Esophagus squamous epithelium (tissue), 5 donors: ENCODE results near the gene FUT4. TPM values are rescaled to one million over a fixed set of nuclear protein-coding genes. Genes with fewer than 3 reads are reported as not detected.

Experiments
- DNase-seq: peaks from one replicate; lab custom pipeline; 2025; lab: John Stamatoyannopoulos, UW
- H3K27ac ChIP-seq, 4 donors: fragments of 200-600 bp; sonication (generic); one replicate each; pipeline ENCODE4 v1.5.1; 2016 to 2019; ENCODE audit warnings: mild to moderate bottlenecking in 1 of 4
- H3K27me3 ChIP-seq, 4 donors: fragments of 200-600 bp; sonication (generic); 1 replicate in 3 of 4; 2 replicates in 1 of 4; pipeline versions ENCODE4 v1.5.1 to v1.6.0; 2017 to 2021; ENCODE audit warnings: antibody characterized with exemption in 1 of 4
- H3K36me3 ChIP-seq, 3 donors: fragments of 200-600 bp; sonication (generic); one replicate each; pipeline ENCODE4 v1.5.1; 2016 to 2019
- H3K4me1 ChIP-seq, 3 donors: fragments of 200-600 bp; sonication (generic); one replicate each; pipeline ENCODE4 v1.5.1; 2017 to 2019
- H3K4me3 ChIP-seq, 4 donors: fragments of 200-600 bp; sonication (generic); 1 replicate in 3 of 4; 2 replicates in 1 of 4; pipeline ENCODE4 v1.5.1; 2016 to 2019; ENCODE audit warnings: mild to moderate bottlenecking in 2 of 4, moderate library complexity in 1 of 4
- H3K9me3 ChIP-seq, 3 donors: fragments of 200-600 bp; sonication (generic); one replicate each; pipeline ENCODE4 v1.5.1; 2016 to 2019
- POLR2A ChIP-seq, 4 donors: fragments of 450-650 bp; IDR thresholded peaks; one replicate each; pipeline ENCODE4 v1.6.1; 2017; ENCODE audit warnings: antibody characterized with exemption in 4 of 4, mild to moderate bottlenecking in 4 of 4, moderate library complexity in 3 of 4
- WGBS, 2 donors: methylation state at CpG; one replicate each; pipeline ENCODE4 v1.1.5; 2018; 5-methylcytosine and 5-hydroxymethylcytosine counted together
- intact Hi-C: fragments of 100-400 bp; cut with DNase I; formaldehyde crosslinking; loops from one replicate; pipeline ENCODE4 v1.15.0; 2022
- total RNA-seq, 4 donors: library from RNA; depleted of rRNA; stranded (reverse); fragments of >200 nt; gene quantifications; one replicate each; pipeline ENCODE4 v1.1.0, GENCODE V29; 2016
- TF ChIP-seq, protein P1 (sequence below), 6 experiments: fragments of 450-650 bp in 4 of 6; fragments of 200-600 bp in 2 of 6; sonication (generic) in 2 of 6; IDR thresholded peaks; one replicate each; pipeline ENCODE4 v1.5.1; 2016 to 2019; ENCODE audit warnings: antibody characterized with exemption in 6 of 6, mild to moderate bottlenecking in 4 of 6, moderate library complexity in 4 of 6
- donor health status: DM: yes; HTN: yes; CAD: no.

The FUT4 gene
- total RNA-seq = 1 to 10 TPM; 1.4 to 6.1 (median 1.8) TPM

GRCh38 chr11:94543695-94544645, at the start of gene FUT4:
Gene FUT4 (plus strand): TSS chr11:94543921. CDS start chr11:94544134, 213 bp downstream.
- intact Hi-C loops = no loop called here
- Histone ChIP-seq H3K36me3 (no peaks in the 10 kb centered on the region), H3K9me3 (no peaks in the 10 kb centered on the region), H3K27me3 (no peaks in the 10 kb centered on the region), H3K27ac (peak within 1 kb of the TSS; percentile 85 to 98 (median 91)), H3K4me1 (peaks cover 23 to 80% (median 39%) of the 10 kb centered on the region in 3 donors), H3K4me3 (peak within 1 kb of the TSS; percentile 55 to 88 (median 72))
- peak in 2 of 4 donors; percentile 60 to 66 for TF ChIP-seq POLR2A (IDR thresholded peaks at IDR 0.05)
- TF ChIP-seq, protein P1, sequence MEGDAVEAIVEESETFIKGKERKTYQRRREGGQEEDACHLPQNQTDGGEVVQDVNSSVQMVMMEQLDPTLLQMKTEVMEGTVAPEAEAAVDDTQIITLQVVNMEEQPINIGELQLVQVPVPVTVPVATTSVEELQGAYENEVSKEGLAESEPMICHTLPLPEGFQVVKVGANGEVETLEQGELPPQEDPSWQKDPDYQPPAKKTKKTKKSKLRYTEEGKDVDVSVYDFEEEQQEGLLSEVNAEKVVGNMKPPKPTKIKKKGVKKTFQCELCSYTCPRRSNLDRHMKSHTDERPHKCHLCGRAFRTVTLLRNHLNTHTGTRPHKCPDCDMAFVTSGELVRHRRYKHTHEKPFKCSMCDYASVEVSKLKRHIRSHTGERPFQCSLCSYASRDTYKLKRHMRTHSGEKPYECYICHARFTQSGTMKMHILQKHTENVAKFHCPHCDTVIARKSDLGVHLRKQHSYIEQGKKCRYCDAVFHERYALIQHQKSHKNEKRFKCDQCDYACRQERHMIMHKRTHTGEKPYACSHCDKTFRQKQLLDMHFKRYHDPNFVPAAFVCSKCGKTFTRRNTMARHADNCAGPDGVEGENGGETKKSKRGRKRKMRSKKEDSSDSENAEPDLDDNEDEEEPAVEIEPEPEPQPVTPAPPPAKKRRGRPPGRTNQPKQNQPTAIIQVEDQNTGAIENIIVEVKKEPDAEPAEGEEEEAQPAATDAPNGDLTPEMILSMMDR (IDR thresholded peaks at IDR 0.05) = no peak
- whole genome bisulfite sequencing, 2 donors = 1 to 2% methylated on average over 13 to 27 of the region's 109 CpGs
- DNase-seq = peak; percentile 30

GRCh38 chr11:94494126-94494680, 49.5 kb upstream of the FUT4 start:
- H3K9me3 ChIP-seq = no peaks in the 10 kb centered on the region
- WGBS, 2 donors = 5 to 13% methylated on average over 6 to 14 of the region's 19 CpGs
- TF ChIP-seq, protein P1 (IDR thresholded peaks at IDR 0.05) = no peak
- TF ChIP-seq POLR2A (IDR thresholded peaks at IDR 0.05) = no peak
- DNase-seq = no peak
- H3K36me3 ChIP-seq = peaks cover 0 to 44% (median 12%) of the 10 kb centered on the region in 3 donors
- H3K27me3 ChIP-seq = no peaks in the 10 kb centered on the region
- peak overlapping the region; percentile 85 to 91 (median 88) for H3K27ac ChIP-seq
- H3K4me1 ChIP-seq = peaks cover 0 to 34% (median 19%) of the 10 kb centered on the region in 3 donors
- H3K4me3 ChIP-seq = peak overlapping the region; percentile 85 to 89 (median 86)
- intact Hi-C loops = no loop called here

GRCh38 chr11:94500181-94500580, 43.5 kb upstream of the FUT4 start:
- Histone ChIP-seq H3K36me3 (peaks cover 0 to 57% (median 12%) of the 10 kb centered on the region in 3 donors), H3K9me3 (no peaks in the 10 kb centered on the region), H3K4me1 (peaks cover 0 to 8% (median 3%) of the 10 kb centered on the region in 3 donors), H3K27ac (no peak overlapping the region), H3K27me3 (no peaks in the 10 kb centered on the region), H3K4me3 (no peak overlapping the region)
- intact Hi-C loops = no loop called here
- TF ChIP-seq, protein P1 (IDR thresholded peaks at IDR 0.05) = no peak
- DNase-seq = no peak
- WGBS, 2 donors = 55 to 63% methylated on average over 2 of the region's 2 CpGs

DNA sequence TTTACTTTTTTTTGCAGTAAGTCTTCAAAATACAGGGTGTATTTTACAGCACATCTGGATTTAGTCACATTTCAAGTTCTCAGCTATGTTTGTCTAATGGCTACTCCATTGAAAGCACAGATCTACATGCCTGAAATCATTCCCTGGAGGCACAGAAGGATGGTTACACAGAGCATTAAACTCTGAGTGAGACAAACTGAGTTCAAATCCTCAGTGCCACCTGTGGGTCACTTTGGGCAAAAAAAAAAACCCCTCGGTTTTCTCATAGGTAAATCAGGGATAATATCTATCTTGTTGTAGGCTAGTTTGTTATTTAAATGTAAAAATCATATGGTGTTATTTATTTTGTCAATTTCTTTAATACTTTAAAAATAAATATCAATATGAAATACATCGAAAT, 42.2 kb upstream of the FUT4 start:
- peaks cover 0 to 51% (median 12%) of the 10 kb centered on the region in 3 donors for H3K36me3 ChIP-seq
- DNase-seq = no peak
- intact Hi-C loops = no loop called here
- H3K27ac ChIP-seq = no peak overlapping the region
- H3K9me3 ChIP-seq = no peaks in the 10 kb centered on the region
- no peaks in the 10 kb centered on the region for H3K4me1 ChIP-seq
- no peaks in the 10 kb centered on the region for H3K27me3 ChIP-seq
- H3K4me3 ChIP-seq = no peak overlapping the region
- no peak for TF ChIP-seq POLR2A (IDR thresholded peaks at IDR 0.05)
- TF ChIP-seq, protein P1 (IDR thresholded peaks at IDR 0.05) = no peak
- WGBS, 2 donors = 66 to 69% methylated on average over 2 of the region's 2 CpGs
